Coronary artery (tissue), 2 donors: ENCODE measurements around the gene GNB5.

ENCODE experiments used
- DNase-seq: peaks from one replicate; pipeline ENCODE4 v3.0.0-alpha.2; 2017; ENCODE audit warnings: low spot score
- H3K27ac ChIP-seq, 2 donors: fragments of 200-600 bp; sonication (generic); one replicate each; pipeline ENCODE4 v1.5.1; 2016 to 2019
- H3K4me3 ChIP-seq: fragments of 200-600 bp; sonication (generic); 2 replicates; pipeline ENCODE4 v1.5.1; 2016; ENCODE audit warnings: mild to moderate bottlenecking, moderate library complexity
- TF ChIP-seq, protein P1 (sequence below): fragments of 200-600 bp; sonication (generic); IDR thresholded peaks from one replicate; pipeline ENCODE4 v1.5.1; 2019; ENCODE audit warnings: antibody characterized with exemption

GNB5 gene

DNA sequence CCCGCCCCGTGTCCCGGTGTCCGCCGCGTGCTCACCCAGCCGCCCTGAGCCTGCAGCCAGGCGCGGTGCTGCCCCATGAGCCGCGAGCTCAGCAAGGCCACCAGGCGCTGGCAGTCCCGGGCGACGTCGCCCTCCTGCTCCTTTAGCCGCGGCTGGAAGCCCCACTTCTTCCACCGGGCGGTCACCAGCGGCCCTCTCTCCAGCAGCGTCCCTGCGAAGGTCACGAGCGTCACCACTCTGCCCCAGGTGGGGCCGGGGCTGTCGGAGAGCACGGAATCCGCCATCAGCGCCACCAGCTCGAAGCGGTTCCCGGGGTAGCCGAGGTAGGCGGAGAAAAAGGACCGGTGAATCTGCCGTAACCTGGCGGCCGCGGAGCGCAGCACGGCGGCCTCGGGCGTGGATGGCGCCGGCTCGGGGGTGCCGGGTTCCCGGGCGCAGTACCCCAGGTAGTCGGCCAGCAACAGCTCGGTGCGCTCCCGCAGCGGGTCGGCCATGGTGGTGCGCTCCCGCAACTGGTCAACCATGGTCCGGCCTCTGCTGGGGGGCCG is 78.9 kb downstream of the GNB5 start:
- TF ChIP-seq, protein P1, sequence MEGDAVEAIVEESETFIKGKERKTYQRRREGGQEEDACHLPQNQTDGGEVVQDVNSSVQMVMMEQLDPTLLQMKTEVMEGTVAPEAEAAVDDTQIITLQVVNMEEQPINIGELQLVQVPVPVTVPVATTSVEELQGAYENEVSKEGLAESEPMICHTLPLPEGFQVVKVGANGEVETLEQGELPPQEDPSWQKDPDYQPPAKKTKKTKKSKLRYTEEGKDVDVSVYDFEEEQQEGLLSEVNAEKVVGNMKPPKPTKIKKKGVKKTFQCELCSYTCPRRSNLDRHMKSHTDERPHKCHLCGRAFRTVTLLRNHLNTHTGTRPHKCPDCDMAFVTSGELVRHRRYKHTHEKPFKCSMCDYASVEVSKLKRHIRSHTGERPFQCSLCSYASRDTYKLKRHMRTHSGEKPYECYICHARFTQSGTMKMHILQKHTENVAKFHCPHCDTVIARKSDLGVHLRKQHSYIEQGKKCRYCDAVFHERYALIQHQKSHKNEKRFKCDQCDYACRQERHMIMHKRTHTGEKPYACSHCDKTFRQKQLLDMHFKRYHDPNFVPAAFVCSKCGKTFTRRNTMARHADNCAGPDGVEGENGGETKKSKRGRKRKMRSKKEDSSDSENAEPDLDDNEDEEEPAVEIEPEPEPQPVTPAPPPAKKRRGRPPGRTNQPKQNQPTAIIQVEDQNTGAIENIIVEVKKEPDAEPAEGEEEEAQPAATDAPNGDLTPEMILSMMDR, result no peak
- no peak for DNase-seq
- Histone ChIP-seq H3K27ac (no peak overlapping the region), H3K4me3 (peak overlapping the region; percentile 67)

- Histone ChIP-seq H3K27ac (no peak overlapping the region), H3K4me3 (peak overlapping the region; percentile 67)
- DNase-seq, result no peak
- TF ChIP-seq, protein P1, result no peak
Observed at GRCh38 chr15:52111517-52112202, 79.5 kb downstream of the GNB5 start.

GRCh38 chr15:52109559-52110451 is 81.4 kb downstream of the GNB5 start:
- Histone ChIP-seq H3K27ac (no peak overlapping the region), H3K4me3 (no peak overlapping the region)
- no peak for DNase-seq
- TF ChIP-seq, protein P1, result no peak

DNA sequence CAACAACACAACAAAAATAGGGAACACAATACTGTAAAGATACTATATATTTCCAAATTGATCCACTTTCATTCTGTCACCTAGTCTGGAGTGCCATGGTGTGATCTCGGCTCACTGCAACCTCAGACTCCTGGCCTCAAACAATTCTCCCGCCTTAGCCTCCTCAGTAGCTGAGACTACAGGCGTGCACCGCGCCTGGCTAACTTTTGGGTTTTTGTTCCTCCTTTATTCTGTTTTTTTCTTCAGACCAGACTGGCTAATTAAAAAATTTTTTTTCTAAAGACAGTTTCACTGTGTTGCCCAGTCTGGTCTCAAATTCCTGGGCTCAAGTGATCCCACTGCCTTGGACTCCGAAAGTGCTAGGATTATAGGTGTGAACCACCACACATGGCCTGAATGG is 84.0 kb downstream of the GNB5 start:
- no peak overlapping the region for H3K27ac ChIP-seq
- H3K4me3 ChIP-seq, result no peak overlapping the region
- DNase-seq, result no peak
- TF ChIP-seq, protein P1, result no peak

- DNase-seq, result no peak
- no peak overlapping the region for H3K4me3 ChIP-seq
- H3K27ac ChIP-seq, result no peak overlapping the region
- TF ChIP-seq, protein P1, result no peak
Observed at GRCh38 chr15:52106641-52107040, 84.6 kb downstream of the GNB5 start.

- no peak for DNase-seq
- no peak overlapping the region for H3K27ac ChIP-seq
- TF ChIP-seq, protein P1, result no peak
- no peak overlapping the region for H3K4me3 ChIP-seq
Observed at GRCh38 chr15:52105846-52106245, 85.3 kb downstream of the GNB5 start.
